HCT116 (cell line): ENCODE data around the gene PRPF18. TPM values are rescaled to one million over a fixed set of nuclear protein-coding genes. Genes with fewer than 3 reads are reported as not detected.

Experiments
- ATAC-seq: fragments of 200-7000 bp; cut with Tn5 transposase; 2 replicates; pipeline ENCODE4 v1.9.1; 2020; ENCODE audit warnings: mild to moderate bottlenecking, moderate library complexity
- BruUV-seq: library from RNA; stranded (reverse); fragments of 400-500 nt; replicated peaks from 2 replicates; lab custom pipeline; 2021; lab: Mats Ljungman, UMichigan
- CTCF ChIA-PET: fragments of 300-600 bp; sonication (Branson Sonifier 250); formaldehyde crosslinking; loops from one replicate; lab custom pipeline; 2021; ENCODE audit warnings: antibody characterized with exemption; lab: Charles Lee
- POLR2A ChIA-PET: fragments of 300-600, 350-600 bp; sonication (Branson Sonifier 250); formaldehyde crosslinking; loops from one replicate; lab custom pipeline; 2021; ENCODE audit warnings: antibody characterized with exemption; lab: Charles Lee
- RAD21 ChIA-PET, 2 experiments: fragments of 300-600 bp; sonication (Branson Sonifier 250); formaldehyde crosslinking; loops; one replicate each; lab custom pipeline; 2023; ENCODE audit warnings: low total read pairs in 2 of 2; ENCODE audit not compliant: uncharacterized antibody in 2 of 2, unreplicated experiment in 2 of 2, low non-redundant PET in 1 of 2; lab: Charles Lee
- DNase-seq: peaks from one replicate; pipeline ENCODE4 v3.0.0-alpha.2; 2010; ENCODE audit warnings: low read depth, low spot score
- H2AFZ ChIP-seq: fragments of 200-600 bp; shearing (Covaris generic), sonication (generic); 2 replicates; pipeline ENCODE4 v1.6.1; 2017; ENCODE audit warnings: low read depth, mixed run types, mixed read lengths, antibody characterized with exemption, low read length; ENCODE audit not compliant: poor library complexity, severe bottlenecking
- H3K27ac ChIP-seq: 2 replicates; pipeline ENCODE4 v1.5.1; 2012; ENCODE audit warnings: low read depth, low read length
- H3K27me3 ChIP-seq: fragments of 200-600 bp; sonication (generic); 2 replicates; pipeline ENCODE4 v1.6.1; 2016; ENCODE audit warnings: mixed run types, low read length, mixed read lengths; ENCODE audit not compliant: insufficient read depth
- H3K36me3 ChIP-seq, 2 experiments: fragments of 200-500 bp in 1 of 2; fragments of 200-600 bp in 1 of 2; sonication (Bioruptor generic) in 1 of 2; sonication (generic) in 1 of 2; 2 replicates each; pipeline versions ENCODE4 v1.5.1 to v1.6.1; 2014 to 2016; ENCODE audit warnings: low read length in 2 of 2, inconsistent platforms in 1 of 2, mixed read lengths in 1 of 2, mixed run types in 1 of 2; ENCODE audit not compliant: insufficient read depth in 2 of 2, control insufficient read depth in 1 of 2
- H3K4me1 ChIP-seq, 2 experiments: fragments of 200-600 bp in 1 of 2; sonication (generic) in 1 of 2; 2 replicates each; pipeline versions ENCODE4 v1.5.1 to v1.6.1; 2012 to 2017; ENCODE audit warnings: low read length in 2 of 2, inconsistent platforms in 1 of 2, mild to moderate bottlenecking in 1 of 2, mixed read lengths in 1 of 2, mixed run types in 1 of 2, moderate library complexity in 1 of 2; ENCODE audit not compliant: insufficient read depth in 2 of 2, control insufficient read depth in 1 of 2
- H3K4me2 ChIP-seq: fragments of 200-600 bp; sonication (generic); 2 replicates; pipeline ENCODE4 v1.6.1; 2017; ENCODE audit warnings: mixed run types, low read length, mixed read lengths
- H3K4me3 ChIP-seq, 2 experiments: fragments of 200-600 bp in 1 of 2; sonication (generic) in 1 of 2; replicated peaks in 1 of 2; 2 replicates each; pipeline ENCODE4 v1.5.1; 2011 to 2016; ENCODE audit warnings: low read length in 2 of 2, control low read depth in 1 of 2, low read depth in 1 of 2, mild to moderate bottlenecking in 1 of 2, mixed read lengths in 1 of 2, mixed run types in 1 of 2
- H3K79me2 ChIP-seq: fragments of 200-600 bp; sonication (generic); 2 replicates; pipeline ENCODE4 v1.6.1; 2017; ENCODE audit warnings: mild to moderate bottlenecking, mixed run types, low read length, moderate library complexity, mixed read lengths; ENCODE audit not compliant: insufficient read depth
- H3K9ac ChIP-seq: fragments of 200-600 bp; sonication (generic); 2 replicates; pipeline ENCODE4 v1.6.1; 2016; ENCODE audit warnings: low read length, mixed read lengths
- H3K9me2 ChIP-seq: fragments of 200-600 bp; sonication (generic), shearing (Covaris generic); 2 replicates; pipeline ENCODE4 v1.6.1; 2017; ENCODE audit warnings: mixed run types, mild to moderate bottlenecking, moderate library complexity; ENCODE audit not compliant: insufficient read depth
- H3K9me3 ChIP-seq, 2 experiments: fragments of 200-500 bp in 1 of 2; fragments of 200-600 bp in 1 of 2; sonication (Bioruptor generic) in 1 of 2; sonication (generic) in 1 of 2; 2 replicates each; pipeline ENCODE4 v1.6.1; 2014 to 2017; ENCODE audit warnings: low read length in 2 of 2, mixed read lengths in 2 of 2, inconsistent platforms in 1 of 2, low read depth in 1 of 2, mild to moderate bottlenecking in 1 of 2, mixed run types in 1 of 2, moderate library complexity in 1 of 2; ENCODE audit not compliant: control insufficient read depth in 1 of 2, insufficient read depth in 1 of 2
- H4K20me1 ChIP-seq: fragments of 200-600 bp; sonication (generic), shearing (Covaris generic); 2 replicates; pipeline ENCODE4 v1.6.1; 2017; ENCODE audit warnings: mixed run types, mild to moderate bottlenecking, moderate library complexity; ENCODE audit not compliant: insufficient read depth
- CBX3 ChIP-seq: IDR thresholded peaks from 2 replicates; pipeline ENCODE4 v1.6.1; 2012; ENCODE audit warnings: low read depth
- EZH2 ChIP-seq: fragments of 200-600 bp; sonication (generic); IDR thresholded peaks from 2 replicates; pipeline ENCODE4 v1.6.1; 2017; ENCODE audit warnings: antibody characterized with exemption, mixed run types
- EZH2phosphoT487 ChIP-seq: fragments of 200-600 bp; IDR thresholded peaks from 2 replicates; pipeline ENCODE4 v1.6.1; 2018; ENCODE audit warnings: antibody characterized with exemption, borderline replicate concordance
- FOSL1 ChIP-seq: IDR thresholded peaks from 2 replicates; pipeline ENCODE4 v1.6.1; 2012; ENCODE audit warnings: low read depth
- POLR2AphosphoS5 ChIP-seq: IDR thresholded peaks from 2 replicates; pipeline ENCODE4 v1.6.1; 2011; ENCODE audit warnings: mild to moderate bottlenecking, low read depth, low read length, moderate library complexity
- RAD21 ChIP-seq: IDR thresholded peaks from 2 replicates; pipeline ENCODE4 v1.6.1; 2012; ENCODE audit warnings: low read depth, mild to moderate bottlenecking
- SRF ChIP-seq: IDR thresholded peaks from 2 replicates; pipeline ENCODE4 v1.6.1; 2012; ENCODE audit warnings: low read depth
- YY1 ChIP-seq: IDR thresholded peaks from 2 replicates; pipeline ENCODE4 v1.6.1; 2011; ENCODE audit warnings: low read length, low read depth, moderate library complexity, mild to moderate bottlenecking; ENCODE audit not compliant: insufficient replicate concordance; ENCODE audit errors: extremely low read depth
- ZFX ChIP-seq: fragments of 450-650 bp; IDR thresholded peaks from 2 replicates; pipeline ENCODE4 v1.6.1; 2017
- intact Hi-C: fragments of 100-400 bp; cut with micrococcal nuclease; formaldehyde crosslinking; loops from 2 replicates; pipeline ENCODE4 v1.10.0; 2022
- total RNA-seq: library from RNA; stranded (reverse); gene quantifications from one replicate; pipeline ENCODE4 v1.2.1, GENCODE V29; 2021; ENCODE audit not compliant: unreplicated experiment
- TF ChIP-seq, protein P1 (sequence below): IDR thresholded peaks from 2 replicates; pipeline ENCODE4 v1.6.1; 2012; ENCODE audit warnings: low read depth
- TF ChIP-seq, protein P2 (sequence below), 3 experiments: fragments of 200-600 bp in 1 of 3; sonication (generic) in 1 of 3; IDR thresholded peaks in 2 of 3; conservative IDR thresholded peaks in 1 of 3; 2 replicates each; pipeline ENCODE4 v1.5.1; 2012 to 2017; ENCODE audit warnings: low read depth in 2 of 3, low read length in 2 of 3, antibody characterized with exemption in 1 of 3, borderline replicate concordance in 1 of 3, control low read depth in 1 of 3, mild to moderate bottlenecking in 1 of 3, mixed read lengths in 1 of 3, mixed run types in 1 of 3, moderate library complexity in 1 of 3; ENCODE audit not compliant: insufficient read depth in 1 of 3
- TF ChIP-seq, protein P3 (sequence below): IDR thresholded peaks from 2 replicates; pipeline ENCODE4 v1.6.1; 2011; ENCODE audit warnings: mild to moderate bottlenecking, low read length, moderate library complexity; ENCODE audit not compliant: insufficient replicate concordance; ENCODE audit errors: extremely low read depth
- TF ChIP-seq, protein P4 (sequence below): IDR thresholded peaks from 2 replicates; pipeline ENCODE4 v1.6.1; 2012

Gene PRPF18
- total RNA-seq, 1 experiment from 2014 or later = 16.2 TPM

DNA sequence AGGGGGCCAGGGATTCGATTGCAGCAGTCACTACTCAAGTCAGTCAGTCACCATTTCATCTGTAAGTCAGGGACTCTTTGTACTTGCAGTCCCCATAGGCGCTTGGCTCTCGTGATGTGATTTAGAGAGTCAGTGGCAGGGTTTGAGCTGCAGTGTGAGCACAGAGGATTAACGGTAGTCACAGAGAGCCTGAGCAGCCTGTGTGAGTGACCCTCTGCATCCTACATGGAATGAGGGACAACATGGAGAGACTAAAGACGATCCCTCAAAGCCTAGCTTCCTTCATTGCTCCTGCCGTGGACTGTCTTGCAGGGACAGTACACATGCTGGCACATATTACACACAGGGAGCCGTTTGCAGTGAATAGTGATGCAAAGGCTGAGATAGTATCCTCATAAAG, 56.3 kb downstream of the PRPF18 start:
- no peak for ATAC-seq
- Histone ChIP-seq H2AFZ (no peak overlapping the region), H3K9ac (no peak overlapping the region), H3K36me3 (no peaks in the 10 kb centered on the region), H3K9me3 (peaks cover 3 to 18% of the 10 kb centered on the region in 2 experiments; a peak in 2 of 4 replicates), H4K20me1 (no peaks in the 10 kb centered on the region), H3K4me1 (no peaks in the 10 kb centered on the region), H3K4me3 (no peak overlapping the region)
- ChIA-PET RAD21 (no interaction called here), POLR2A (no interaction called here), CTCF (no interaction called here)
- no TSS peak for BruUV-seq
- TF ChIP-seq EZH2phosphoT487 = no peak
- TF ChIP-seq ZFX = no peak
- no peak for TF ChIP-seq POLR2AphosphoS5
- TF ChIP-seq CBX3 = no peak
- no peak for TF ChIP-seq FOSL1
- TF ChIP-seq, protein P1, sequence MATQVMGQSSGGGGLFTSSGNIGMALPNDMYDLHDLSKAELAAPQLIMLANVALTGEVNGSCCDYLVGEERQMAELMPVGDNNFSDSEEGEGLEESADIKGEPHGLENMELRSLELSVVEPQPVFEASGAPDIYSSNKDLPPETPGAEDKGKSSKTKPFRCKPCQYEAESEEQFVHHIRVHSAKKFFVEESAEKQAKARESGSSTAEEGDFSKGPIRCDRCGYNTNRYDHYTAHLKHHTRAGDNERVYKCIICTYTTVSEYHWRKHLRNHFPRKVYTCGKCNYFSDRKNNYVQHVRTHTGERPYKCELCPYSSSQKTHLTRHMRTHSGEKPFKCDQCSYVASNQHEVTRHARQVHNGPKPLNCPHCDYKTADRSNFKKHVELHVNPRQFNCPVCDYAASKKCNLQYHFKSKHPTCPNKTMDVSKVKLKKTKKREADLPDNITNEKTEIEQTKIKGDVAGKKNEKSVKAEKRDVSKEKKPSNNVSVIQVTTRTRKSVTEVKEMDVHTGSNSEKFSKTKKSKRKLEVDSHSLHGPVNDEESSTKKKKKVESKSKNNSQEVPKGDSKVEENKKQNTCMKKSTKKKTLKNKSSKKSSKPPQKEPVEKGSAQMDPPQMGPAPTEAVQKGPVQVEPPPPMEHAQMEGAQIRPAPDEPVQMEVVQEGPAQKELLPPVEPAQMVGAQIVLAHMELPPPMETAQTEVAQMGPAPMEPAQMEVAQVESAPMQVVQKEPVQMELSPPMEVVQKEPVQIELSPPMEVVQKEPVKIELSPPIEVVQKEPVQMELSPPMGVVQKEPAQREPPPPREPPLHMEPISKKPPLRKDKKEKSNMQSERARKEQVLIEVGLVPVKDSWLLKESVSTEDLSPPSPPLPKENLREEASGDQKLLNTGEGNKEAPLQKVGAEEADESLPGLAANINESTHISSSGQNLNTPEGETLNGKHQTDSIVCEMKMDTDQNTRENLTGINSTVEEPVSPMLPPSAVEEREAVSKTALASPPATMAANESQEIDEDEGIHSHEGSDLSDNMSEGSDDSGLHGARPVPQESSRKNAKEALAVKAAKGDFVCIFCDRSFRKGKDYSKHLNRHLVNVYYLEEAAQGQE = no peak
- TF ChIP-seq SRF = no peak
- TF ChIP-seq, all 23 proteins: peak for 0
- no peaks in the 10 kb centered on the region for H3K9me2 ChIP-seq
- no peak overlapping the region for H3K4me2 ChIP-seq
- no peak for DNase-seq
- no peaks in the 10 kb centered on the region for H3K27me3 ChIP-seq
- intact Hi-C loops = no loop called here
- H3K79me2 ChIP-seq = no peaks in the 10 kb centered on the region
- no peak overlapping the region for H3K27ac ChIP-seq

DNA sequence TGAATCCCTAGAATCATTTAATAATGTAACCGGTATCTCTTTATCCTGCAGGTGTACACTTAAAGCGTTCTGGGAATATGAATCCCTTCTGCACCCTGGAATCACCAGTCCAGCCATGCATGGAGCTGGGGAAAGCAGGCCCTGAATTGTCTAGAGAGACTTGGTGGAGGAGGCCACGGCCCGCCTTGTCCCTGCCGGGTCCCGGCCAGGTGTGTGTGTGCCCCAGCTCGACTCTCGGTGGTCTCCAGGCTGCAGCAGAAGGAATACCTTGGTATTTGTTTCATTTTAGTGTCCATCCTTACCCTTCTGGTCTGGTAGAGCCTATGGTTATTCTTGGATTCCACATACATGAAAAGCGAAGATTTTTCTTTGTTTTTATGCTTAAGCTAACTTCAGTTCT, 58.1 kb downstream of the PRPF18 start:
- Histone ChIP-seq H3K27me3 (no peaks in the 10 kb centered on the region), H2AFZ (no peak overlapping the region), H3K4me3 (no peak overlapping the region), H3K9ac (no peak overlapping the region), H3K9me3 (peaks cover 3 to 18% of the 10 kb centered on the region in 2 experiments; a peak in 2 of 4 replicates), H3K79me2 (no peaks in the 10 kb centered on the region), H3K4me2 (no peak overlapping the region), H3K27ac (no peak overlapping the region), H4K20me1 (no peaks in the 10 kb centered on the region), H3K36me3 (no peaks in the 10 kb centered on the region), H3K4me1 (no peaks in the 10 kb centered on the region), H3K9me2 (no peaks in the 10 kb centered on the region)
- no peak for DNase-seq
- BruUV-seq = no TSS peak
- ChIA-PET CTCF (no interaction called here), RAD21 (no interaction called here), POLR2A (no interaction called here)
- ATAC-seq = no peak
- intact Hi-C loops = no loop called here
- TF ChIP-seq RAD21 (no peak), YY1 (no peak), EZH2 (no peak), ZFX (no peak)
- TF ChIP-seq, protein P2, sequence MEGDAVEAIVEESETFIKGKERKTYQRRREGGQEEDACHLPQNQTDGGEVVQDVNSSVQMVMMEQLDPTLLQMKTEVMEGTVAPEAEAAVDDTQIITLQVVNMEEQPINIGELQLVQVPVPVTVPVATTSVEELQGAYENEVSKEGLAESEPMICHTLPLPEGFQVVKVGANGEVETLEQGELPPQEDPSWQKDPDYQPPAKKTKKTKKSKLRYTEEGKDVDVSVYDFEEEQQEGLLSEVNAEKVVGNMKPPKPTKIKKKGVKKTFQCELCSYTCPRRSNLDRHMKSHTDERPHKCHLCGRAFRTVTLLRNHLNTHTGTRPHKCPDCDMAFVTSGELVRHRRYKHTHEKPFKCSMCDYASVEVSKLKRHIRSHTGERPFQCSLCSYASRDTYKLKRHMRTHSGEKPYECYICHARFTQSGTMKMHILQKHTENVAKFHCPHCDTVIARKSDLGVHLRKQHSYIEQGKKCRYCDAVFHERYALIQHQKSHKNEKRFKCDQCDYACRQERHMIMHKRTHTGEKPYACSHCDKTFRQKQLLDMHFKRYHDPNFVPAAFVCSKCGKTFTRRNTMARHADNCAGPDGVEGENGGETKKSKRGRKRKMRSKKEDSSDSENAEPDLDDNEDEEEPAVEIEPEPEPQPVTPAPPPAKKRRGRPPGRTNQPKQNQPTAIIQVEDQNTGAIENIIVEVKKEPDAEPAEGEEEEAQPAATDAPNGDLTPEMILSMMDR (IDR thresholded peaks at IDR 0.05 in 2 of 3, conservative IDR thresholded peaks at IDR 0.05 in 1 of 3; ENCODE audit: borderline replicate concordance in 1 of 3, insufficient read depth in 1 of 3, low read depth in 2 of 3, low read length in 2 of 3) = no peak
- TF ChIP-seq, protein P3, sequence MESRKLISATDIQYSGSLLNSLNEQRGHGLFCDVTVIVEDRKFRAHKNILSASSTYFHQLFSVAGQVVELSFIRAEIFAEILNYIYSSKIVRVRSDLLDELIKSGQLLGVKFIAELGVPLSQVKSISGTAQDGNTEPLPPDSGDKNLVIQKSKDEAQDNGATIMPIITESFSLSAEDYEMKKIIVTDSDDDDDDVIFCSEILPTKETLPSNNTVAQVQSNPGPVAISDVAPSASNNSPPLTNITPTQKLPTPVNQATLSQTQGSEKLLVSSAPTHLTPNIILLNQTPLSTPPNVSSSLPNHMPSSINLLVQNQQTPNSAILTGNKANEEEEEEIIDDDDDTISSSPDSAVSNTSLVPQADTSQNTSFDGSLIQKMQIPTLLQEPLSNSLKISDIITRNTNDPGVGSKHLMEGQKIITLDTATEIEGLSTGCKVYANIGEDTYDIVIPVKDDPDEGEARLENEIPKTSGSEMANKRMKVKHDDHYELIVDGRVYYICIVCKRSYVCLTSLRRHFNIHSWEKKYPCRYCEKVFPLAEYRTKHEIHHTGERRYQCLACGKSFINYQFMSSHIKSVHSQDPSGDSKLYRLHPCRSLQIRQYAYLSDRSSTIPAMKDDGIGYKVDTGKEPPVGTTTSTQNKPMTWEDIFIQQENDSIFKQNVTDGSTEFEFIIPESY = no peak
- TF ChIP-seq, protein P4, sequence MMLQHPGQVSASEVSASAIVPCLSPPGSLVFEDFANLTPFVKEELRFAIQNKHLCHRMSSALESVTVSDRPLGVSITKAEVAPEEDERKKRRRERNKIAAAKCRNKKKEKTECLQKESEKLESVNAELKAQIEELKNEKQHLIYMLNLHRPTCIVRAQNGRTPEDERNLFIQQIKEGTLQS = no peak
